ENCODE data around the gene DPRX.
A peak's percentile ranks its signal among the peaks of the same experiment; 100 is the strongest.

The DPRX gene

GRCh38 chr19:53631949-53632407, at the start of gene DPRX:
TSS of gene DPRX (plus strand) at chr19:53631999. CDS start at chr19:53632107, 108 bp downstream.
- no peaks in the 10 kb centered on the region for H3K36me3 ChIP-seq (ENCODE audit: control insufficient read depth, insufficient read depth, low read length)
- H3K9me3 ChIP-seq (ENCODE audit: control insufficient read depth, insufficient read depth, low read length), result no peaks in the 10 kb centered on the region
- H3K4me3 ChIP-seq (ENCODE audit: low read depth, low read length), result no peak within 1 kb of the TSS
- H3K4me1 ChIP-seq (ENCODE audit: control insufficient read depth, insufficient read depth, low read length), result no peaks in the 10 kb centered on the region
- H3K27me3 ChIP-seq (ENCODE audit: control insufficient read depth, insufficient read depth, low read length), result no peaks in the 10 kb centered on the region
- no peak within 1 kb of the TSS for H3K9ac ChIP-seq (ENCODE audit: low read depth, low read length)

- no peaks in the 10 kb centered on the region for H3K9me3 ChIP-seq (ENCODE audit: control insufficient read depth, insufficient read depth, low read length)
- H3K4me3 ChIP-seq (ENCODE audit: low read depth, low read length), result no peak overlapping the region
- H3K27me3 ChIP-seq (ENCODE audit: control insufficient read depth, insufficient read depth, low read length), result no peaks in the 10 kb centered on the region
- peaks cover 5% of the 10 kb centered on the region for H3K4me1 ChIP-seq (ENCODE audit: control insufficient read depth, insufficient read depth, low read length)
- H3K36me3 ChIP-seq (ENCODE audit: control insufficient read depth, insufficient read depth, low read length), result no peaks in the 10 kb centered on the region
- no peak overlapping the region for H3K9ac ChIP-seq (ENCODE audit: low read depth, low read length)
Observed at GRCh38 chr19:53583181-53583580, 48.6 kb upstream of the DPRX start.

- Histone ChIP-seq H3K4me1 (ENCODE audit: control insufficient read depth, insufficient read depth, low read length) (peaks cover 5% of the 10 kb centered on the region), H3K9me3 (ENCODE audit: control insufficient read depth, insufficient read depth, low read length) (no peaks in the 10 kb centered on the region), H3K36me3 (ENCODE audit: control insufficient read depth, insufficient read depth, low read length) (no peaks in the 10 kb centered on the region), H3K9ac (ENCODE audit: low read depth, low read length) (no peak overlapping the region), H3K4me3 (ENCODE audit: low read depth, low read length) (no peak overlapping the region), H3K27me3 (ENCODE audit: control insufficient read depth, insufficient read depth, low read length) (no peaks in the 10 kb centered on the region)
Observed at GRCh38 chr19:53586277-53586691, 45.5 kb upstream of the DPRX start.

- peaks cover 17% of the 10 kb centered on the region for H3K4me1 ChIP-seq (ENCODE audit: control insufficient read depth, insufficient read depth, low read length)
- H3K27me3 ChIP-seq (ENCODE audit: control insufficient read depth, insufficient read depth, low read length), result no peaks in the 10 kb centered on the region
- H3K4me3 ChIP-seq (ENCODE audit: low read depth, low read length), result peak overlapping the region; percentile 19
- peak overlapping the region; percentile 79 for H3K9ac ChIP-seq (ENCODE audit: low read depth, low read length)
- no peaks in the 10 kb centered on the region for H3K36me3 ChIP-seq (ENCODE audit: control insufficient read depth, insufficient read depth, low read length)
- no peaks in the 10 kb centered on the region for H3K9me3 ChIP-seq (ENCODE audit: control insufficient read depth, insufficient read depth, low read length)
Observed at GRCh38 chr19:53594811-53595509, 36.8 kb upstream of the DPRX start.

GRCh38 chr19:53595510-53595867, 36.3 kb upstream of the DPRX start:
- H3K27me3 ChIP-seq (ENCODE audit: control insufficient read depth, insufficient read depth, low read length), result no peaks in the 10 kb centered on the region
- peaks cover 17% of the 10 kb centered on the region for H3K4me1 ChIP-seq (ENCODE audit: control insufficient read depth, insufficient read depth, low read length)
- peak overlapping the region; percentile 88 for H3K9ac ChIP-seq (ENCODE audit: low read depth, low read length)
- H3K9me3 ChIP-seq (ENCODE audit: control insufficient read depth, insufficient read depth, low read length), result no peaks in the 10 kb centered on the region
- no peaks in the 10 kb centered on the region for H3K36me3 ChIP-seq (ENCODE audit: control insufficient read depth, insufficient read depth, low read length)
- H3K4me3 ChIP-seq (ENCODE audit: low read depth, low read length), result peak overlapping the region; percentile 22

- Histone ChIP-seq H3K4me1 (ENCODE audit: control insufficient read depth, insufficient read depth, low read length) (peaks cover 17% of the 10 kb centered on the region), H3K27me3 (ENCODE audit: control insufficient read depth, insufficient read depth, low read length) (no peaks in the 10 kb centered on the region), H3K9me3 (ENCODE audit: control insufficient read depth, insufficient read depth, low read length) (no peaks in the 10 kb centered on the region), H3K36me3 (ENCODE audit: control insufficient read depth, insufficient read depth, low read length) (no peaks in the 10 kb centered on the region), H3K4me3 (ENCODE audit: low read depth, low read length) (peak overlapping the region; percentile 22), H3K9ac (ENCODE audit: low read depth, low read length) (peak overlapping the region; percentile 88)
Observed at GRCh38 chr19:53596056-53596455, 35.7 kb upstream of the DPRX start.

- Histone ChIP-seq H3K27me3 (ENCODE audit: control insufficient read depth, insufficient read depth, low read length) (no peaks in the 10 kb centered on the region), H3K4me1 (ENCODE audit: control insufficient read depth, insufficient read depth, low read length) (peaks cover 17% of the 10 kb centered on the region), H3K9ac (ENCODE audit: low read depth, low read length) (no peak overlapping the region), H3K4me3 (ENCODE audit: low read depth, low read length) (no peak overlapping the region), H3K9me3 (ENCODE audit: control insufficient read depth, insufficient read depth, low read length) (no peaks in the 10 kb centered on the region), H3K36me3 (ENCODE audit: control insufficient read depth, insufficient read depth, low read length) (no peaks in the 10 kb centered on the region)
Observed at GRCh38 chr19:53597023-53597422, 34.8 kb upstream of the DPRX start.

- H3K9me3 ChIP-seq (ENCODE audit: control insufficient read depth, insufficient read depth, low read length), result no peaks in the 10 kb centered on the region
- H3K4me3 ChIP-seq (ENCODE audit: low read depth, low read length), result no peak overlapping the region
- H3K4me1 ChIP-seq (ENCODE audit: control insufficient read depth, insufficient read depth, low read length), result peaks cover 17% of the 10 kb centered on the region
- no peak overlapping the region for H3K9ac ChIP-seq (ENCODE audit: low read depth, low read length)
- no peaks in the 10 kb centered on the region for H3K36me3 ChIP-seq (ENCODE audit: control insufficient read depth, insufficient read depth, low read length)
- no peaks in the 10 kb centered on the region for H3K27me3 ChIP-seq (ENCODE audit: control insufficient read depth, insufficient read depth, low read length)
Observed at GRCh38 chr19:53598361-53598760, 33.4 kb upstream of the DPRX start.

- no peaks in the 10 kb centered on the region for H3K36me3 ChIP-seq (ENCODE audit: control insufficient read depth, insufficient read depth, low read length)
- peaks cover 7% of the 10 kb centered on the region for H3K4me1 ChIP-seq (ENCODE audit: control insufficient read depth, insufficient read depth, low read length)
- H3K9ac ChIP-seq (ENCODE audit: low read depth, low read length), result no peak overlapping the region
- H3K4me3 ChIP-seq (ENCODE audit: low read depth, low read length), result no peak overlapping the region
- H3K27me3 ChIP-seq (ENCODE audit: control insufficient read depth, insufficient read depth, low read length), result no peaks in the 10 kb centered on the region
- no peaks in the 10 kb centered on the region for H3K9me3 ChIP-seq (ENCODE audit: control insufficient read depth, insufficient read depth, low read length)
Observed at GRCh38 chr19:53600217-53600616, 31.6 kb upstream of the DPRX start.

GRCh38 chr19:53606031-53606430, 25.8 kb upstream of the DPRX start:
- Histone ChIP-seq H3K9me3 (ENCODE audit: control insufficient read depth, insufficient read depth, low read length) (no peaks in the 10 kb centered on the region), H3K27me3 (ENCODE audit: control insufficient read depth, insufficient read depth, low read length) (no peaks in the 10 kb centered on the region), H3K36me3 (ENCODE audit: control insufficient read depth, insufficient read depth, low read length) (no peaks in the 10 kb centered on the region), H3K4me1 (ENCODE audit: control insufficient read depth, insufficient read depth, low read length) (no peaks in the 10 kb centered on the region), H3K4me3 (ENCODE audit: low read depth, low read length) (no peak overlapping the region), H3K9ac (ENCODE audit: low read depth, low read length) (no peak overlapping the region)

GRCh38 chr19:53608381-53608780, 23.4 kb upstream of the DPRX start:
- Histone ChIP-seq H3K9ac (ENCODE audit: low read depth, low read length) (no peak overlapping the region), H3K9me3 (ENCODE audit: control insufficient read depth, insufficient read depth, low read length) (no peaks in the 10 kb centered on the region), H3K36me3 (ENCODE audit: control insufficient read depth, insufficient read depth, low read length) (no peaks in the 10 kb centered on the region), H3K4me1 (ENCODE audit: control insufficient read depth, insufficient read depth, low read length) (peaks cover 5% of the 10 kb centered on the region), H3K27me3 (ENCODE audit: control insufficient read depth, insufficient read depth, low read length) (no peaks in the 10 kb centered on the region), H3K4me3 (ENCODE audit: low read depth, low read length) (no peak overlapping the region)

DNA sequence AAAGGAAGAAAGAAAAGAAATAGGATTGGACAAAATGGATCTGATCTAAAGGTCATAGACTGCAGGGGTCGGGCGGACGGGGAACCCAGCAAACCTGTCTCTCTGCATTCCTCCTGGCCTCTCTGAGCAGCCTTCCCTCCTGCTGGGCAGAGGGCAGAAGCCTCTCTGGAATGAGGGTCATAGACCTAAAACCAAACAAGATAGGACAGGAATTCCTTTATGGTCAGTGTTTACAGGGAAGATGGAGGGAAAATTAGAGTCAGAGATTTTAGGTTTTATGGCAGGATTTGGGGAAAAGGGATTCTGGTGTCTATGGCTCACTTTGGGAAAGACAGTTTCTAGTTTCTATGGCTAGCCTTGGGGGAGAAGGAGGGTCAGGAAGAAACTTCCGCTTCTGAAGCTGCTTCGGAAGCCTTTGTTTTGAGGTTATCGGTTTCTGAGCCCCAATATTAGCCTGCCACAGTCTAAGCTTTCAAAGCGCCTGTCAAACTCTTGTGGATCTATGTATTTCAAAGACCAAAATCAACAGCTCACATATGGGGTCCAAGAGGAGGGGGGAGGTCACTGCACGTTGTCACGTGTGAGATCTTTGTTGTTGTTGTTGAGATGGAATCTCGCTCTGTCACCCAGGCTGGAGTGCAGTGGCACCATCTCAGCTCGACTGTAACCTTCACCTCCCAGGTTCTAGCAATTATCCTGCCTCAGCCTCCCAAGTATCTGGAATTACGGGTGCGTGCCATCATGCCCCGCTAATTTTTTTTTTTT, 18.9 kb upstream of the DPRX start:
- Histone ChIP-seq H3K4me1 (ENCODE audit: control insufficient read depth, insufficient read depth, low read length) (peaks cover 5% of the 10 kb centered on the region), H3K4me3 (ENCODE audit: low read depth, low read length) (no peak overlapping the region), H3K9me3 (ENCODE audit: control insufficient read depth, insufficient read depth, low read length) (no peaks in the 10 kb centered on the region), H3K9ac (ENCODE audit: low read depth, low read length) (no peak overlapping the region), H3K36me3 (ENCODE audit: control insufficient read depth, insufficient read depth, low read length) (no peaks in the 10 kb centered on the region), H3K27me3 (ENCODE audit: control insufficient read depth, insufficient read depth, low read length) (no peaks in the 10 kb centered on the region)

All from iPS-15b (cell line).